DND-41 (cell line): ENCODE data around the gene CDK12.

Source experiments
- ATAC-seq: fragments of 200-7000 bp; cut with Tn5 transposase; 3 replicates; pipeline ENCODE4 v1.9.1; 2021; ENCODE audit warnings: low read depth; ENCODE audit not compliant: insufficient read depth
- DNase-seq: peaks from one replicate; pipeline ENCODE4 v3.0.0-alpha.2; 2020
- H2AFZ ChIP-seq: 2 replicates; pipeline ENCODE4 v1.6.0; 2012; ENCODE audit warnings: low read depth, low read length
- H3K27ac ChIP-seq: 2 replicates; pipeline ENCODE4 v1.5.1; 2012; ENCODE audit warnings: low read length, inconsistent platforms
- H3K27me3 ChIP-seq: fragments of 200-600 bp; sonication (generic); 2 replicates; pipeline ENCODE4 v1.6.0; 2012; ENCODE audit warnings: low read length, mild to moderate bottlenecking, inconsistent platforms; ENCODE audit not compliant: insufficient read depth, poor library complexity
- H3K36me3 ChIP-seq: 2 replicates; pipeline ENCODE4 v1.5.1; 2012; ENCODE audit warnings: low read length, inconsistent platforms; ENCODE audit not compliant: insufficient read depth
- H3K4me1 ChIP-seq: 2 replicates; pipeline ENCODE4 v1.5.1; 2012; ENCODE audit warnings: mild to moderate bottlenecking, low read length; ENCODE audit not compliant: insufficient read depth
- H3K4me2 ChIP-seq: 2 replicates; pipeline ENCODE4 v1.6.0; 2012; ENCODE audit warnings: mild to moderate bottlenecking, moderate library complexity, low read length, inconsistent platforms; ENCODE audit not compliant: insufficient read depth
- H3K4me3 ChIP-seq, 2 experiments: fragments of 200-600 bp in 1 of 2; shearing (Covaris generic) in 1 of 2; 2 replicates each; pipeline ENCODE4 v1.5.1; 2012 to 2016; ENCODE audit warnings: inconsistent platforms in 2 of 2, low read length in 2 of 2, mild to moderate bottlenecking in 2 of 2, low read depth in 1 of 2, moderate library complexity in 1 of 2
- H3K79me2 ChIP-seq: 2 replicates; pipeline ENCODE4 v1.6.0; 2012; ENCODE audit warnings: low read length, inconsistent platforms; ENCODE audit not compliant: insufficient read depth
- H3K9ac ChIP-seq: 2 replicates; pipeline ENCODE4 v1.6.0; 2012; ENCODE audit warnings: low read depth, mild to moderate bottlenecking, inconsistent platforms, low read length, moderate library complexity
- H3K9me3 ChIP-seq: 2 replicates; pipeline ENCODE4 v1.5.1; 2012; ENCODE audit warnings: low read length, moderate library complexity, mild to moderate bottlenecking, inconsistent platforms; ENCODE audit not compliant: insufficient read depth, severe bottlenecking
- H4K20me1 ChIP-seq: 2 replicates; pipeline ENCODE4 v1.6.0; 2012; ENCODE audit warnings: low read length; ENCODE audit not compliant: insufficient read depth
- CTCF ChIP-seq: IDR thresholded peaks from 2 replicates; pipeline ENCODE4 v1.5.1; 2012; ENCODE audit warnings: borderline replicate concordance, low read length, moderate library complexity, mild to moderate bottlenecking; ENCODE audit not compliant: poor library complexity, severe bottlenecking; ENCODE audit errors: extremely low read depth
- EZH2 ChIP-seq: IDR thresholded peaks from 3 replicates; pipeline ENCODE4 v1.6.1; 2012; ENCODE audit warnings: borderline replicate concordance, low read depth, mild to moderate bottlenecking, moderate library complexity, low read length, inconsistent platforms; ENCODE audit not compliant: severe bottlenecking

The CDK12 gene

GRCh38 chr17:39564211-39564848 lies 103.0 kb downstream of the CDK12 start:
- H2AFZ ChIP-seq, result no peak overlapping the region
- H3K4me1 ChIP-seq, result no peaks in the 10 kb centered on the region
- no peak overlapping the region for H3K27ac ChIP-seq
- no peaks in the 10 kb centered on the region for H3K27me3 ChIP-seq
- ATAC-seq (no peak), DNase-seq (no peak)
- H3K4me2 ChIP-seq, result no peak overlapping the region
- H3K4me3 ChIP-seq, result no peak overlapping the region
- no peaks in the 10 kb centered on the region for H3K79me2 ChIP-seq
- H3K36me3 ChIP-seq, result peaks cover 20% of the 10 kb centered on the region; the same call in 1 of the 2 replicates
- no peaks in the 10 kb centered on the region for H4K20me1 ChIP-seq
- H3K9me3 ChIP-seq, result no peaks in the 10 kb centered on the region
- H3K9ac ChIP-seq, result no peak overlapping the region
- TF ChIP-seq EZH2, result no peak
- no peak for TF ChIP-seq CTCF

- no peaks in the 10 kb centered on the region for H3K79me2 ChIP-seq
- H4K20me1 ChIP-seq, result no peaks in the 10 kb centered on the region
- peaks cover 3% of the 10 kb centered on the region for H3K9me3 ChIP-seq
- DNase-seq (no peak), ATAC-seq (no peak)
- H3K27me3 ChIP-seq, result no peaks in the 10 kb centered on the region
- H3K27ac ChIP-seq, result no peak overlapping the region
- H3K36me3 ChIP-seq, result peaks cover 22% of the 10 kb centered on the region; the same call in 1 of the 2 replicates
- H3K4me3 ChIP-seq, result no peak overlapping the region
- no peak for TF ChIP-seq CTCF
- no peak for TF ChIP-seq EZH2
- H3K4me1 ChIP-seq, result no peaks in the 10 kb centered on the region
- H3K4me2 ChIP-seq, result no peak overlapping the region
- no peak overlapping the region for H2AFZ ChIP-seq
- no peak overlapping the region for H3K9ac ChIP-seq
Measured at GRCh38 chr17:39566094-39566850, 105.0 kb downstream of the CDK12 start.

- H3K79me2 ChIP-seq, result no peaks in the 10 kb centered on the region
- no peak overlapping the region for H3K9ac ChIP-seq
- H3K4me2 ChIP-seq, result no peak overlapping the region
- TF ChIP-seq EZH2, result no peak
- no peak for TF ChIP-seq CTCF
- no peaks in the 10 kb centered on the region for H4K20me1 ChIP-seq
- H3K4me1 ChIP-seq, result peaks cover 10% of the 10 kb centered on the region
- H3K36me3 ChIP-seq, result peaks cover 22% of the 10 kb centered on the region; the same call in 1 of the 2 replicates
- H2AFZ ChIP-seq, result no peak overlapping the region
- H3K9me3 ChIP-seq, result peaks cover 3% of the 10 kb centered on the region
- H3K27me3 ChIP-seq, result peaks cover 2% of the 10 kb centered on the region
- no peak overlapping the region for H3K4me3 ChIP-seq
- ATAC-seq (no peak), DNase-seq (no peak)
- H3K27ac ChIP-seq, result no peak overlapping the region
Measured at GRCh38 chr17:39568702-39569101, 107.4 kb downstream of the CDK12 start.
